HTERT RPE-1 (cell line): ENCODE results near the gene TSTD1.
"Not testable (repeated sequence)": the region's sequence is repeated elsewhere in the genome, so short reads cannot be mapped to it uniquely, and the experiment has no call there.

ENCODE experiments used
- in situ Hi-C: fragments of 300-500 bp; cut with MboI; formaldehyde crosslinking; loops from 4 replicates; pipeline ENCODE4 v1.14.3; 2020; ENCODE audit warnings: low sequenced_read_pairs

Gene TSTD1

GRCh38 chr1:161069241-161069640 lies 30.5 kb upstream of the TSTD1 start:
- in situ Hi-C loops, result no loop called here

GRCh38 chr1:161068306-161069234 lies 29.8 kb upstream of the TSTD1 start:
- in situ Hi-C loops, result no loop called here

- in situ Hi-C loops, result no loop called here
Measured at GRCh38 chr1:161066694-161067093, 27.9 kb upstream of the TSTD1 start.

- in situ Hi-C loops, result not testable (repeated sequence)
Measured at GRCh38 chr1:161065681-161066080, 26.9 kb upstream of the TSTD1 start.

- in situ Hi-C loops, result not testable (repeated sequence)
Measured at GRCh38 chr1:161063936-161064335, 25.2 kb upstream of the TSTD1 start.

- in situ Hi-C loops, result no loop called here
Measured at GRCh38 chr1:161061419-161061818, 22.7 kb upstream of the TSTD1 start.

- in situ Hi-C loops, result no loop called here
Measured at GRCh38 chr1:161059293-161059692, 20.5 kb upstream of the TSTD1 start.

GRCh38 chr1:161054805-161055204 lies 16.0 kb upstream of the TSTD1 start:
- in situ Hi-C loops, result no loop called here

- in situ Hi-C loops, result no loop called here
Measured at GRCh38 chr1:161054232-161054631, 15.5 kb upstream of the TSTD1 start.

GRCh38 chr1:161052899-161053298 lies 14.1 kb upstream of the TSTD1 start:
- in situ Hi-C loops, result no loop called here

- in situ Hi-C loops, result no loop called here
Measured at GRCh38 chr1:161051219-161051618, 12.5 kb upstream of the TSTD1 start.

GRCh38 chr1:161048949-161049722 lies 10.4 kb upstream of the TSTD1 start:
- in situ Hi-C loops, result no loop called here

- in situ Hi-C loops, result no loop called here
Measured at GRCh38 chr1:161047436-161048420, 9.0 kb upstream of the TSTD1 start.

- in situ Hi-C loops, result no loop called here
Measured at GRCh38 chr1:161046605-161047228, 8.0 kb upstream of the TSTD1 start.

- in situ Hi-C loops, result no loop called here
Measured at GRCh38 chr1:161045736-161046604, 7.2 kb upstream of the TSTD1 start, which contains the start of gene USF1. Gene USF1, minus strand, starts transcription at chr1:161045977. Its CDS starts 2,702 bp downstream, at chr1:161043275.

GRCh38 chr1:161044908-161045735 lies 6.4 kb upstream of the TSTD1 start:
- in situ Hi-C loops, result no loop called here

- in situ Hi-C loops, result no loop called here
Measured at GRCh38 chr1:161044535-161044907, 5.8 kb upstream of the TSTD1 start.

GRCh38 chr1:161039546-161039945 lies 782 bp upstream of the TSTD1 start:
- in situ Hi-C loops, result no loop called here
